ENCODE results near the gene CNPY1. TPM values are rescaled to one million over a fixed set of nuclear protein-coding genes. Genes with fewer than 3 reads are reported as not detected.
"Not testable (repeated sequence)": the region's sequence is repeated elsewhere in the genome, so short reads cannot be mapped to it uniquely, and the experiment has no call there.

Gene CNPY1
- total RNA-seq, 1 donor from 2014 or later: not detected

DNA sequence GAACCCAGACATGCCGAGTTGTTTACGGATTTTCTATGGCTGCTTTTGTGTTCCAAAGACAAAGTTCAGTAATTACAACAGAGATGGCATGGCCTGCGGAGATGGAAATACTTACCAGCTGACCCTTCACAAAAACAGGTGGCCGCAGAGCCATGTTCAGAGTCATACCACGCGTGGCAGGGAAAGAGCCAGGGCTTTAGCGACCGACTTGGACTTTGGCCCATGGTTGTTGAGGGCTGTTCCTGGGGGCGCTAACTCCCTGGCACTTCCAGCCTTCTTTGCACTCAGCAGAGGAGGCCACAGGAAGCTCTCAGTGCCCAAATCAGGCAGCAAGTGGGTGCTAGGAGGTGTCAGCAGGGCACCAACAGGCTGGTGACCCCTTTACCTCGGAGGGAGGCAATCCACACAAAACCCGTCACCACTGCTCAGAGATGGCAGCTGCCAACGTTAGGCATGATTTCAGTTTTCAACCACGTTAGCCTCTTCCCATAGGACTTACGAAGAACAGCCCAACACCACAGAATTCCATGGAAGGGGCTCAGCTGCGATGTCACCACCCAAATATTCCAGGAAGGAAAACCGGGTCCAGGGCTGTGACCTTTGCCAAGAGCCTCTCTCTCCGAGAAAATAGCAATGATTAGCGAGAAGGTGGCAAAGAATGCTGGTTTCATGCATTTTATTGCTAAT, 21.4 kb upstream of the CNPY1 start:
- H3K4me3 ChIP-seq: no peak overlapping the region

DNA sequence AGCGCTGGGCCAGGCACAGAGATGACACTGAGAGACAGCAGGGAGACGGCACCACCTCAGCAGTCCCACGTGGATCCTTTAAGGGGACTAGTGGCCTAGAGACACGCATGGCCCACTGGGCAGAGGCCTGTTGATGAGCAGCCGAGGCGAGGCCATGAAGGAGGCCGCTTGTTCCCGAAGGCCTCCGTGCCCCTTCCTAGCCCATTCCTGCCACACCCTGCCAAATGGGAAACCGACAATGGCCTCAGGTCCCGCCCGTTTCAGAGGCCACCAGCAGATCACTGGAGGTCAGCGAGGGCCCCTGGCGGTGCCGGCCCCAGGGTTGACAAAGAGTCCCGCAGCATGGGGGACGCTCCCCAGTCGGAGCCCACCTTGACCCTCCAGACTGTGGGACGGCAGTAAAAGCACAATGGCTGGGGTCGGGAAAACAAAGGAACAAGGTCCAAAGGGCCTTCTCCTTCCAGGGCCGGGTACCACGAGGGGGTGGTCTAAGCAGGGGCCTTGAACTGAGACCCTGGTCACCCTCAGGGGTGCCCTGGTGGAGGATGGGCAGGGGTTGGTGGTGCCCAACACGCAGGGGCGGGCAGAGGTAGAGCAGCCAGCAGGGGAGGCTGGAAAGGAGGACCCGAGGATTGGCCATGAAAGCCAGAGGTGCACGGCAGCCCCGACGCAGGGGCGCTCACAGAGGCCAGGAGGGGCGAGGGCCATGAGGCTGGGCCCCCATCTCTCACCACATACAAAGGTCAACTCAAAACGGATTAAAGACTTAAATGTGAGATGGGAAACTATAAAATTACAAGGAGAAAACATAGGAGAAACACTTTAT, 19.9 kb upstream of the CNPY1 start:
- H3K27me3 ChIP-seq (ENCODE audit: low read depth): peaks cover 44% of the 10 kb centered on the region
- H3K4me1 ChIP-seq: no peaks in the 10 kb centered on the region
- H3K27ac ChIP-seq (replicated peaks): no peak overlapping the region
- TF ChIP-seq, protein P1, sequence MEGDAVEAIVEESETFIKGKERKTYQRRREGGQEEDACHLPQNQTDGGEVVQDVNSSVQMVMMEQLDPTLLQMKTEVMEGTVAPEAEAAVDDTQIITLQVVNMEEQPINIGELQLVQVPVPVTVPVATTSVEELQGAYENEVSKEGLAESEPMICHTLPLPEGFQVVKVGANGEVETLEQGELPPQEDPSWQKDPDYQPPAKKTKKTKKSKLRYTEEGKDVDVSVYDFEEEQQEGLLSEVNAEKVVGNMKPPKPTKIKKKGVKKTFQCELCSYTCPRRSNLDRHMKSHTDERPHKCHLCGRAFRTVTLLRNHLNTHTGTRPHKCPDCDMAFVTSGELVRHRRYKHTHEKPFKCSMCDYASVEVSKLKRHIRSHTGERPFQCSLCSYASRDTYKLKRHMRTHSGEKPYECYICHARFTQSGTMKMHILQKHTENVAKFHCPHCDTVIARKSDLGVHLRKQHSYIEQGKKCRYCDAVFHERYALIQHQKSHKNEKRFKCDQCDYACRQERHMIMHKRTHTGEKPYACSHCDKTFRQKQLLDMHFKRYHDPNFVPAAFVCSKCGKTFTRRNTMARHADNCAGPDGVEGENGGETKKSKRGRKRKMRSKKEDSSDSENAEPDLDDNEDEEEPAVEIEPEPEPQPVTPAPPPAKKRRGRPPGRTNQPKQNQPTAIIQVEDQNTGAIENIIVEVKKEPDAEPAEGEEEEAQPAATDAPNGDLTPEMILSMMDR (IDR thresholded peaks at IDR 0.05; ENCODE audit: borderline replicate concordance): no peak
- H3K36me3 ChIP-seq: no peaks in the 10 kb centered on the region
- no peaks in the 10 kb centered on the region for H3K9me3 ChIP-seq (replicated peaks)
- H3K4me3 ChIP-seq: no peak overlapping the region
- DNase-seq: no peak
- intact Hi-C loops (cut with micrococcal nuclease): no loop called here

More for the DNA sequence above, 21.4 kb upstream of the CNPY1 start:
- Histone ChIP-seq H3K4me1 (no peaks in the 10 kb centered on the region), H3K27ac (replicated peaks) (no peak overlapping the region), H3K9me3 (replicated peaks) (no peaks in the 10 kb centered on the region), H3K27me3 (ENCODE audit: low read depth) (peaks cover 58% of the 10 kb centered on the region), H3K36me3 (no peaks in the 10 kb centered on the region)
- TF ChIP-seq, protein P1 (IDR thresholded peaks at IDR 0.05; ENCODE audit: borderline replicate concordance): no peak
- intact Hi-C loops (cut with micrococcal nuclease): no loop called here
- no peak for DNase-seq

DNA sequence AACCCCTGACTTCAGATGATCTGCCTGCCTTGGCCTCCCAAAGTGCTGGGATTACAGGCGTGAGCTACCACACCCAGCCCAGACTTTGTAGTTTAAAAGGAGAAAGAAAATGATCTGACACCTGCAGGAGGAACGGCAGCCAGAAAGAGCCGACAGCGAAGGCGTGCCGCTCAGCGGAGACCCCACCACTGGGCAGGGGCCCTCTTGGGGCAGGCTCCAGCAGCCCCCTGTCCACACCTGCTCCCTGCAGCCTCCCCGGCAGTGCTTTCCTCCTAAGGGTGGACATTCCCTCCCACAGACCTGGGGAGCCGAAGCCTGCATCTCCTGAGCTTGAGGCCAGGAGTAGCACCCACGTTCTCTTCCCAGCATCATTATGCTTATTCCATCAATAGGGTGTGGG, 19.2 kb upstream of the CNPY1 start:
- intact Hi-C loops (cut with micrococcal nuclease): no loop called here
- no peaks in the 10 kb centered on the region for H3K4me1 ChIP-seq
- H3K27ac ChIP-seq (replicated peaks): no peak overlapping the region
- DNase-seq: no peak
- no peak overlapping the region for H3K4me3 ChIP-seq
- TF ChIP-seq, protein P1 (IDR thresholded peaks at IDR 0.05; ENCODE audit: borderline replicate concordance): no peak
- no peaks in the 10 kb centered on the region for H3K9me3 ChIP-seq (replicated peaks)
- peaks cover 39% of the 10 kb centered on the region for H3K27me3 ChIP-seq (ENCODE audit: low read depth)
- no peaks in the 10 kb centered on the region for H3K36me3 ChIP-seq

DNA sequence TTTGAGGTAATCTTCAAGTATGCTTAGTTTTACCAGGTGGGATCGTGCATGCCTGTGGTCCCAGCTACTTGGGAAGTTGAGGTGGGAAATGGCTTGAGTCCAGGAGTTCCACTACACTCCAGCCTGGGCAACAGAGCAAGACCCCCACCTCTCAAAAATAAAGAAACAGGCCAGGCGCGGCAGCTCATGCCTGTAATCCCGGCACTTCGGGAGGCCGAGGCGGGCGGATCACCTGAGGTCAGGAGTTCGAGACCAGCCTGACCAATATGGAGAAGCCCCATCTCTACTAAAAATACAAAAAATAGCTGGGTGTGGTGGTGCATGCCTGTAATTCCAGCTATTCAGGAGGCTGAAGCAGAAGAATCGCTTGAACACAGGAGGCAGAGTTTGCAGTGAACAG, 16.6 kb upstream of the CNPY1 start:
- DNase-seq; intact Hi-C loops (cut with micrococcal nuclease); H3K4me3 ChIP-seq; H3K27ac ChIP-seq (replicated peaks); H3K36me3 ChIP-seq; H3K4me1 ChIP-seq; H3K9me3 ChIP-seq (replicated peaks): not testable (repeated sequence)
- H3K27me3 ChIP-seq (ENCODE audit: low read depth): peaks cover 46% of the 10 kb centered on the region

DNA sequence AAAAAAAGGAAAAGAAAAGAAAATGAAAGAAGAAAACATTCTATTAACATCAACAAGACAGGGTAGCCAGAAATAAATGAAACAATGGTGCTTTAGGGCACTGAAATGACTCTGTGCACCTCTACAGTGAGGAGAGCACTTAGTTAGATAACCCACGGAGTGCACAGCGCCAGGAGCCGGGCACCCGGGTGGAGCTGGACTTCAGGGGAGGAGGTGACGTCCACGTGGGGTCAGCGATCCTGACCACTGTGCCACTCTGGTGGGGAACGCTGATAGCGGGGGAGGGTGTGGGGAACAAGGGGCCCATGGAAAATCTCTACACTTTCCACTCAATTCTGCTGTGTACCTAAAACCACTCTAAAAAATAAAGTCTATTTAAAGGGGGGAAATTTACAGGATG, 15.7 kb upstream of the CNPY1 start:
- Histone ChIP-seq H3K4me1 (no peaks in the 10 kb centered on the region), H3K4me3 (no peak overlapping the region), H3K27ac (replicated peaks) (no peak overlapping the region), H3K36me3 (no peaks in the 10 kb centered on the region), H3K27me3 (ENCODE audit: low read depth) (peaks cover 54% of the 10 kb centered on the region), H3K9me3 (replicated peaks) (no peaks in the 10 kb centered on the region)
- TF ChIP-seq, protein P1 (IDR thresholded peaks at IDR 0.05; ENCODE audit: borderline replicate concordance): no peak
- intact Hi-C loops (cut with micrococcal nuclease): no loop called here
- DNase-seq: no peak

Data from left ventricle myocardium inferior (tissue), 1 donor.